SK-N-SH (cell line): ENCODE data around the gene PPP1R14C. TPM values are rescaled to one million over a fixed set of nuclear protein-coding genes. Genes with fewer than 3 reads are reported as not detected.

Source experiments
- CTCF ChIA-PET: fragments of 300-600, 350-600 bp; formaldehyde crosslinking; extraction: SDS; loops from one replicate; lab custom pipeline; 2021; lab: Yijun Ruan, JAX
- POLR2A ChIA-PET: fragments of 350-600 bp; sonication (Branson Sonifier 250); formaldehyde crosslinking; extraction: SDS; loops from one replicate; lab custom pipeline; 2020; ENCODE audit warnings: antibody characterized with exemption, inconsistent platforms; lab: Yijun Ruan, JAX
- DNase-seq: peaks from one replicate; pipeline ENCODE4 v3.0.0; 2012
- H2AFZ ChIP-seq: fragments of 200-600 bp; sonication (generic); 2 replicates; pipeline ENCODE4 v1.8.1; 2016; ENCODE audit warnings: antibody characterized with exemption, mild to moderate bottlenecking, low read depth
- H3F3A ChIP-seq: fragments of 200-600 bp; sonication (generic); replicated peaks from 2 replicates; pipeline ENCODE3; 2016; ENCODE audit warnings: antibody characterized with exemption, mild to moderate bottlenecking; ENCODE audit not compliant: insufficient read depth
- H3K27ac ChIP-seq, 2 experiments: fragments of 200-500 bp in 1 of 2; fragments of 200-600 bp in 1 of 2; sonication (Bioruptor generic) in 1 of 2; sonication (generic), shearing (Covaris generic) in 1 of 2; 2 replicates each; pipeline versions ENCODE4 v1.5.1 to v1.6.1; 2014 to 2016; ENCODE audit warnings: low read depth in 2 of 2, inconsistent platforms in 1 of 2, low read length in 1 of 2, mild to moderate bottlenecking in 1 of 2, mixed read lengths in 1 of 2
- H3K27me3 ChIP-seq: fragments of 200-600 bp; sonication (generic), shearing (Covaris generic); 2 replicates; pipeline ENCODE4 v1.6.1; 2016; ENCODE audit warnings: mixed run types; ENCODE audit not compliant: insufficient read depth
- H3K36me3 ChIP-seq, 2 experiments: fragments of 200-500 bp in 1 of 2; fragments of 200-600 bp in 1 of 2; sonication (Bioruptor generic) in 1 of 2; sonication (generic) in 1 of 2; replicated peaks in 1 of 2; 2 replicates each; pipeline versions ENCODE3 to v1.5.1; 2014 to 2016; ENCODE audit warnings: low read length in 1 of 2, mild to moderate bottlenecking in 1 of 2; ENCODE audit not compliant: insufficient read depth in 2 of 2, control insufficient read depth in 1 of 2
- H3K4me1 ChIP-seq, 2 experiments: fragments of 200-500 bp in 1 of 2; fragments of 200-600 bp in 1 of 2; sonication (Bioruptor generic) in 1 of 2; sonication (generic), shearing (Covaris generic) in 1 of 2; 2 replicates each; pipeline versions ENCODE4 v1.5.1 to v1.6.1; 2014 to 2016; ENCODE audit warnings: low read depth in 1 of 2, low read length in 1 of 2, mixed run types in 1 of 2; ENCODE audit not compliant: insufficient read depth in 2 of 2, control insufficient read depth in 1 of 2
- H3K4me2 ChIP-seq: fragments of 200-600 bp; sonication (generic), shearing (Covaris generic); 2 replicates; pipeline ENCODE4 v1.6.1; 2017; ENCODE audit warnings: mixed run types
- H3K4me3 ChIP-seq, 2 experiments: fragments of 200-500 bp in 1 of 2; fragments of 200-600 bp in 1 of 2; sonication (Bioruptor generic) in 1 of 2; sonication (generic), shearing (Covaris generic) in 1 of 2; 2 replicates each; pipeline versions ENCODE4 v1.5.1 to v1.8.1; 2014 to 2016; ENCODE audit warnings: low read depth in 2 of 2, inconsistent platforms in 1 of 2, low read length in 1 of 2, mild to moderate bottlenecking in 1 of 2, mixed read lengths in 1 of 2, moderate library complexity in 1 of 2
- H3K79me2 ChIP-seq: fragments of 200-600 bp; sonication (generic); 2 replicates; pipeline ENCODE4 v1.8.1; 2017; ENCODE audit warnings: mild to moderate bottlenecking; ENCODE audit not compliant: insufficient read depth
- H3K9ac ChIP-seq: fragments of 200-600 bp; sonication (generic); 2 replicates; pipeline ENCODE4 v1.6.1; 2017; ENCODE audit warnings: mixed run types
- H3K9me2 ChIP-seq: fragments of 200-600 bp; sonication (generic); 2 replicates; pipeline ENCODE4 v1.6.1; 2017; ENCODE audit warnings: mixed run types
- H3K9me3 ChIP-seq: fragments of 200-600 bp; sonication (generic); 2 replicates; pipeline ENCODE4 v1.6.1; 2017; ENCODE audit warnings: mixed run types, mild to moderate bottlenecking, moderate library complexity
- H4K20me1 ChIP-seq: fragments of 200-600 bp; sonication (generic); 2 replicates; pipeline ENCODE4 v1.6.1; 2017; ENCODE audit warnings: mild to moderate bottlenecking, mixed run types; ENCODE audit not compliant: insufficient read depth
- ELF1 ChIP-seq: IDR thresholded peaks from 2 replicates; pipeline ENCODE4 v1.4.0; 2012
- EP300 ChIP-seq, 2 experiments: IDR thresholded peaks; 2 replicates each; pipeline versions ENCODE4 v1.4.0 to v1.6.1; 2012; ENCODE audit warnings: borderline replicate concordance in 1 of 2, low read depth in 1 of 2, low read length in 1 of 2
- GABPA ChIP-seq: IDR thresholded peaks from 2 replicates; pipeline ENCODE4 v1.4.0; 2012; ENCODE audit warnings: low read depth, mild to moderate bottlenecking
- GATA2 ChIP-seq: sonication (generic); formaldehyde crosslinking; IDR thresholded peaks from 2 replicates; pipeline ENCODE4 v1.5.0; 2020; ENCODE audit warnings: mild to moderate bottlenecking, missing genetic modification reagents
- JUND ChIP-seq: IDR thresholded peaks from 2 replicates; pipeline ENCODE4 v1.4.0; 2012
- MEF2A ChIP-seq: IDR thresholded peaks from 2 replicates; pipeline ENCODE4 v1.4.0; 2012; ENCODE audit warnings: low read depth, borderline replicate concordance
- MXI1 ChIP-seq: IDR thresholded peaks from 2 replicates; pipeline ENCODE4 v1.6.1; 2012; ENCODE audit warnings: mild to moderate bottlenecking, low read depth, low read length, improper control_type of control experiment
- NFIC ChIP-seq: IDR thresholded peaks from 2 replicates; pipeline ENCODE4 v1.4.0; 2012; ENCODE audit warnings: borderline replicate concordance
- NRF1 ChIP-seq: IDR thresholded peaks from 2 replicates; pipeline ENCODE4 v1.6.1; 2012; ENCODE audit warnings: low read depth, mild to moderate bottlenecking, low read length
- POLR2AphosphoS5 ChIP-seq: IDR thresholded peaks from 2 replicates; pipeline ENCODE4 v1.6.1; 2012; ENCODE audit warnings: low read depth, low read length
- RAD21 ChIP-seq: IDR thresholded peaks from 2 replicates; pipeline ENCODE4 v1.6.1; 2012; ENCODE audit warnings: mild to moderate bottlenecking, low read length
- RXRA ChIP-seq: IDR thresholded peaks from 2 replicates; pipeline ENCODE4 v1.4.0; 2012; ENCODE audit warnings: low read depth, mild to moderate bottlenecking, borderline replicate concordance
- SMC3 ChIP-seq: IDR thresholded peaks from 2 replicates; pipeline ENCODE4 v1.6.1; 2012; ENCODE audit warnings: low read depth, low read length, improper control_type of control experiment
- TAF1 ChIP-seq: IDR thresholded peaks from 2 replicates; pipeline ENCODE4 v1.6.1; 2012; ENCODE audit warnings: low read depth, mild to moderate bottlenecking, low read length, moderate library complexity, borderline replicate concordance
- TCF12 ChIP-seq: IDR thresholded peaks from 2 replicates; pipeline ENCODE4 v1.4.0; 2012
- WGBS: methylation state at CpG from one replicate; pipeline ENCODE4 v1.1.6; 2017; ENCODE audit warnings: low lambda C conversion rate; 5-methylcytosine and 5-hydroxymethylcytosine counted together
- polyA plus RNA-seq, 3 experiments: library from polyadenylated mRNA; depleted of rRNA; stranded (reverse); fragments of >200 nt; gene quantifications; 2 replicates each; pipeline ENCODE4 v1.2.3, GENCODE V29; 2012
- TF ChIP-seq, protein P1 (sequence below): IDR thresholded peaks from 2 replicates; pipeline ENCODE4; 2012
- TF ChIP-seq, protein P2 (sequence below): IDR thresholded peaks from 2 replicates; pipeline ENCODE4 v1.4.0; 2012; ENCODE audit warnings: low read depth, borderline replicate concordance
- TF ChIP-seq, protein P3 (sequence below): IDR thresholded peaks from 2 replicates; pipeline ENCODE4 v1.4.0; 2012; ENCODE audit warnings: low read depth, borderline replicate concordance
- TF ChIP-seq, protein P4 (sequence below): fragments of 200-600 bp; sonication (generic); IDR thresholded peaks from 2 replicates; pipeline ENCODE4 v1.6.1; 2017; ENCODE audit warnings: antibody characterized with exemption, mild to moderate bottlenecking, moderate library complexity
- TF ChIP-seq, protein P5 (sequence below): IDR thresholded peaks from 2 replicates; pipeline ENCODE4 v1.4.0; 2012; ENCODE audit warnings: low read depth

PPP1R14C gene
- polyA plus RNA-seq, 1 of the 3 experiments (the other 2 are of a cell fraction) = not detected

DNA sequence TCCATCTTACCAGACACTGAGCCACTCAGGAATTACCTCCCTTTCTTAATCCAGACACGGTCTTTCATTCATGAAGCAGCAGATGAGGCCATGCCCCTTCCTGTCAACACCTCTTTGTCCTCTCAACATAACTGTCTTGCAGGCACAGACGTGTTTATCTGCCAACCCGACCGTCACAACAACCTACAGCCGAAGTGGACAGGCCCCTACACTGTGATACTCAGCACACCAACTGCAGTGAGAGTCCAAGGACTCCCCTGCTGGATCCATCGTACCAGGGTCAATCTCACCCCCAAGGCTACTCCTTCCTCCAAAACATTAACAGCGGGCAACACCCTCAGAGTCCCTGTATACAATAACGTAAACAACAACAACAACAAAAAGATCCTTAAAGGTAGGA lies 43.3 kb upstream of the PPP1R14C start:
- Histone ChIP-seq H3F3A (no peaks in the 10 kb centered on the region), H3K4me2 (no peak overlapping the region), H3K9me3 (no peaks in the 10 kb centered on the region), H3K4me1 (no peaks in the 10 kb centered on the region), H3K9ac (no peak overlapping the region), H3K79me2 (no peaks in the 10 kb centered on the region), H4K20me1 (no peaks in the 10 kb centered on the region), H3K27me3 (peaks cover 32% of the 10 kb centered on the region; the same call in 1 of the 2 replicates), H3K36me3 (no peaks in the 10 kb centered on the region), H2AFZ (no peak overlapping the region), H3K27ac (no peak overlapping the region), H3K9me2 (no peaks in the 10 kb centered on the region), H3K4me3 (no peak overlapping the region)
- ChIA-PET CTCF (no interaction called here), POLR2A (no interaction called here)
- no peak for TF ChIP-seq POLR2AphosphoS5
- TF ChIP-seq RAD21 = no peak
- TF ChIP-seq RXRA = no peak
- no peak for TF ChIP-seq MEF2A
- TF ChIP-seq ELF1 = no peak
- no peak for TF ChIP-seq GATA2
- TF ChIP-seq SMC3 = no peak
- TF ChIP-seq, protein P1, sequence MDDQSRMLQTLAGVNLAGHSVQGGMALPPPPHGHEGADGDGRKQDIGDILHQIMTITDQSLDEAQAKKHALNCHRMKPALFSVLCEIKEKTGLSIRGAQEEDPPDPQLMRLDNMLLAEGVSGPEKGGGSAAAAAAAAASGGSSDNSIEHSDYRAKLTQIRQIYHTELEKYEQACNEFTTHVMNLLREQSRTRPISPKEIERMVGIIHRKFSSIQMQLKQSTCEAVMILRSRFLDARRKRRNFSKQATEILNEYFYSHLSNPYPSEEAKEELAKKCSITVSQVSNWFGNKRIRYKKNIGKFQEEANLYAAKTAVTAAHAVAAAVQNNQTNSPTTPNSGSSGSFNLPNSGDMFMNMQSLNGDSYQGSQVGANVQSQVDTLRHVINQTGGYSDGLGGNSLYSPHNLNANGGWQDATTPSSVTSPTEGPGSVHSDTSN = no peak
- TF ChIP-seq MXI1 = no peak
- no peak for DNase-seq
- WGBS = 8% methylated on average over 8 of the region's 8 CpGs

DNA sequence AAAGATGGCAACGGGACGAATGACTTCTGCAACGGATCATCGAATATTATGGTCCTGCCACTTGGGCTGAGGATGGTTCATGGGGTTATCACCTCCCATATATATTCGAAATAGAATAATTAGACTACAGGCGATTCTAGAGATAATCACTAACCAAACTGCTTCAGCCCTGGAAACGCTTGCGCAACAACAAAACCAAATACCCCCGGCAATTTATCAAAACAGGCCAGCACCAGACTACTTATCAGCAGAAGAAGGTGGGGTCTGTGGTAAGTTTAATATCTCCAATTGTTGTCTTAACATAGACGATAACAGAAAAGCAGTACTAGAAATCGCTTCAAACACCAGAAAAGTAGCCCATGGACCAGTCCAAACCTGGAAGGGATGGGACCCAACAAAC lies 42.9 kb upstream of the PPP1R14C start:
- CTCF ChIA-PET = no interaction called here
- POLR2A ChIA-PET = no interaction called here
- no peak overlapping the region for H3K27ac ChIP-seq

More for the DNA sequence above, 42.9 kb upstream of the PPP1R14C start:
- no peaks in the 10 kb centered on the region for H3K79me2 ChIP-seq
- no peaks in the 10 kb centered on the region for H3K9me2 ChIP-seq
- H3K4me1 ChIP-seq = no peaks in the 10 kb centered on the region
- no peaks in the 10 kb centered on the region for H3K36me3 ChIP-seq
- no peak overlapping the region for H3K9ac ChIP-seq
- peaks cover 28% of the 10 kb centered on the region; the same call in 1 of the 2 replicates for H3K27me3 ChIP-seq
- H2AFZ ChIP-seq = no peak overlapping the region
- 22% methylated on average over 11 of the region's 11 CpGs for WGBS
- TF ChIP-seq TAF1 (no peak), ELF1 (no peak), NRF1 (no peak), NFIC (no peak), TCF12 (no peak), GABPA (no peak), GATA2 (no peak), EP300 (IDR thresholded peaks at IDR 0.05; ENCODE audit: borderline replicate concordance in 1 of 2, low read depth in 1 of 2, low read length in 1 of 2) (no peak), JUND (no peak), RXRA (no peak)
- TF ChIP-seq, protein P2, sequence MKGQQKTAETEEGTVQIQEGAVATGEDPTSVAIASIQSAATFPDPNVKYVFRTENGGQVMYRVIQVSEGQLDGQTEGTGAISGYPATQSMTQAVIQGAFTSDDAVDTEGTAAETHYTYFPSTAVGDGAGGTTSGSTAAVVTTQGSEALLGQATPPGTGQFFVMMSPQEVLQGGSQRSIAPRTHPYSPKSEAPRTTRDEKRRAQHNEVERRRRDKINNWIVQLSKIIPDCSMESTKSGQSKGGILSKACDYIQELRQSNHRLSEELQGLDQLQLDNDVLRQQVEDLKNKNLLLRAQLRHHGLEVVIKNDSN = no peak
- TF ChIP-seq, protein P3, sequence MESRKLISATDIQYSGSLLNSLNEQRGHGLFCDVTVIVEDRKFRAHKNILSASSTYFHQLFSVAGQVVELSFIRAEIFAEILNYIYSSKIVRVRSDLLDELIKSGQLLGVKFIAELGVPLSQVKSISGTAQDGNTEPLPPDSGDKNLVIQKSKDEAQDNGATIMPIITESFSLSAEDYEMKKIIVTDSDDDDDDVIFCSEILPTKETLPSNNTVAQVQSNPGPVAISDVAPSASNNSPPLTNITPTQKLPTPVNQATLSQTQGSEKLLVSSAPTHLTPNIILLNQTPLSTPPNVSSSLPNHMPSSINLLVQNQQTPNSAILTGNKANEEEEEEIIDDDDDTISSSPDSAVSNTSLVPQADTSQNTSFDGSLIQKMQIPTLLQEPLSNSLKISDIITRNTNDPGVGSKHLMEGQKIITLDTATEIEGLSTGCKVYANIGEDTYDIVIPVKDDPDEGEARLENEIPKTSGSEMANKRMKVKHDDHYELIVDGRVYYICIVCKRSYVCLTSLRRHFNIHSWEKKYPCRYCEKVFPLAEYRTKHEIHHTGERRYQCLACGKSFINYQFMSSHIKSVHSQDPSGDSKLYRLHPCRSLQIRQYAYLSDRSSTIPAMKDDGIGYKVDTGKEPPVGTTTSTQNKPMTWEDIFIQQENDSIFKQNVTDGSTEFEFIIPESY = no peak
- TF ChIP-seq, protein P4, sequence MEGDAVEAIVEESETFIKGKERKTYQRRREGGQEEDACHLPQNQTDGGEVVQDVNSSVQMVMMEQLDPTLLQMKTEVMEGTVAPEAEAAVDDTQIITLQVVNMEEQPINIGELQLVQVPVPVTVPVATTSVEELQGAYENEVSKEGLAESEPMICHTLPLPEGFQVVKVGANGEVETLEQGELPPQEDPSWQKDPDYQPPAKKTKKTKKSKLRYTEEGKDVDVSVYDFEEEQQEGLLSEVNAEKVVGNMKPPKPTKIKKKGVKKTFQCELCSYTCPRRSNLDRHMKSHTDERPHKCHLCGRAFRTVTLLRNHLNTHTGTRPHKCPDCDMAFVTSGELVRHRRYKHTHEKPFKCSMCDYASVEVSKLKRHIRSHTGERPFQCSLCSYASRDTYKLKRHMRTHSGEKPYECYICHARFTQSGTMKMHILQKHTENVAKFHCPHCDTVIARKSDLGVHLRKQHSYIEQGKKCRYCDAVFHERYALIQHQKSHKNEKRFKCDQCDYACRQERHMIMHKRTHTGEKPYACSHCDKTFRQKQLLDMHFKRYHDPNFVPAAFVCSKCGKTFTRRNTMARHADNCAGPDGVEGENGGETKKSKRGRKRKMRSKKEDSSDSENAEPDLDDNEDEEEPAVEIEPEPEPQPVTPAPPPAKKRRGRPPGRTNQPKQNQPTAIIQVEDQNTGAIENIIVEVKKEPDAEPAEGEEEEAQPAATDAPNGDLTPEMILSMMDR = no peak
- TF ChIP-seq, protein P5, sequence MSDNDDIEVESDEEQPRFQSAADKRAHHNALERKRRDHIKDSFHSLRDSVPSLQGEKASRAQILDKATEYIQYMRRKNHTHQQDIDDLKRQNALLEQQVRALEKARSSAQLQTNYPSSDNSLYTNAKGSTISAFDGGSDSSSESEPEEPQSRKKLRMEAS = no peak
- H3F3A ChIP-seq = no peaks in the 10 kb centered on the region
- H3K4me3 ChIP-seq = no peak overlapping the region
- H4K20me1 ChIP-seq = no peaks in the 10 kb centered on the region
- H3K9me3 ChIP-seq = no peaks in the 10 kb centered on the region
- no peak overlapping the region for H3K4me2 ChIP-seq
- no peak for DNase-seq
